Uterus (tissue), 2 donors: ENCODE data around the gene MAEA.

ENCODE experiments used
- CTCF ChIP-seq, 4 experiments: fragments of 200-600 bp in 2 of 4; fragments of 450-650 bp in 2 of 4; sonication (generic) in 2 of 4; IDR thresholded peaks; one replicate each; pipeline ENCODE4 v1.5.1; 2016 to 2019; ENCODE audit warnings: antibody characterized with exemption in 4 of 4, mild to moderate bottlenecking in 2 of 4, moderate library complexity in 1 of 4
- POLR2A ChIP-seq, 2 donors: fragments of 450-650 bp; IDR thresholded peaks; one replicate each; pipeline ENCODE4 v1.6.1; 2016; ENCODE audit warnings: antibody characterized with exemption in 2 of 2, mild to moderate bottlenecking in 1 of 2, moderate library complexity in 1 of 2

- TF ChIP-seq CTCF (IDR thresholded peaks at IDR 0.05) (no peak), POLR2A (IDR thresholded peaks at IDR 0.05) (no peak)
Measured at GRCh38 chr4:1317177-1318045, 27.7 kb downstream of the MAEA start.
